Stimulated activated CD4-positive, alpha-beta T cell treated with anti-CD3 and anti-CD28 coated beads, Interleukin-1b, Interleukin-23, amount 100 ng/mL, for 48 hours (primary cell): ENCODE results near the gene MED13L.

ENCODE experiments used
- DNase-seq: peaks from one replicate; pipeline ENCODE4 v3.0.0-alpha.2; 2020

MED13L gene

GRCh38 chr12:116071555-116072230, 205.8 kb downstream of the MED13L start:
- no peak for DNase-seq

GRCh38 chr12:116070444-116070843, 207.0 kb downstream of the MED13L start:
- DNase-seq: no peak

GRCh38 chr12:116069943-116070342, 207.6 kb downstream of the MED13L start:
- no peak for DNase-seq

GRCh38 chr12:116068853-116069252, 208.6 kb downstream of the MED13L start:
- no peak for DNase-seq

GRCh38 chr12:116068371-116068770, 209.1 kb downstream of the MED13L start:
- no peak for DNase-seq

- no peak for DNase-seq
Measured at GRCh38 chr12:116067892-116068291, 209.6 kb downstream of the MED13L start.

- peak; percentile 49 for DNase-seq
Measured at GRCh38 chr12:116066381-116067230, 210.9 kb downstream of the MED13L start.

GRCh38 chr12:116065606-116066005, 211.9 kb downstream of the MED13L start:
- no peak for DNase-seq

GRCh38 chr12:116064493-116064892, 213.0 kb downstream of the MED13L start:
- DNase-seq: no peak

- DNase-seq: no peak
Measured at GRCh38 chr12:116062698-116063097, 214.8 kb downstream of the MED13L start.

- no peak for DNase-seq
Measured at GRCh38 chr12:116060764-116061163, 216.7 kb downstream of the MED13L start.

GRCh38 chr12:116059904-116060303, 217.6 kb downstream of the MED13L start:
- no peak for DNase-seq

GRCh38 chr12:116058574-116058973, 218.9 kb downstream of the MED13L start:
- no peak for DNase-seq

GRCh38 chr12:116057356-116057755, 220.1 kb downstream of the MED13L start:
- no peak for DNase-seq

GRCh38 chr12:116055895-116056607, 221.4 kb downstream of the MED13L start:
- DNase-seq: no peak

GRCh38 chr12:116054280-116054679, 223.2 kb downstream of the MED13L start:
- DNase-seq: no peak

- no peak for DNase-seq
Measured at GRCh38 chr12:116053479-116054200, 223.9 kb downstream of the MED13L start.

GRCh38 chr12:116050275-116050674, 227.2 kb downstream of the MED13L start:
- no peak for DNase-seq

GRCh38 chr12:116048879-116049278, 228.6 kb downstream of the MED13L start:
- DNase-seq: no peak

- DNase-seq: no peak
Measured at GRCh38 chr12:116046039-116046438, 231.5 kb downstream of the MED13L start.

- no peak for DNase-seq
Measured at GRCh38 chr12:116045150-116045549, 232.3 kb downstream of the MED13L start.

GRCh38 chr12:116043659-116044535, 233.6 kb downstream of the MED13L start:
- DNase-seq: no peak
